ENCODE results near the gene OR1N1.

DNA sequence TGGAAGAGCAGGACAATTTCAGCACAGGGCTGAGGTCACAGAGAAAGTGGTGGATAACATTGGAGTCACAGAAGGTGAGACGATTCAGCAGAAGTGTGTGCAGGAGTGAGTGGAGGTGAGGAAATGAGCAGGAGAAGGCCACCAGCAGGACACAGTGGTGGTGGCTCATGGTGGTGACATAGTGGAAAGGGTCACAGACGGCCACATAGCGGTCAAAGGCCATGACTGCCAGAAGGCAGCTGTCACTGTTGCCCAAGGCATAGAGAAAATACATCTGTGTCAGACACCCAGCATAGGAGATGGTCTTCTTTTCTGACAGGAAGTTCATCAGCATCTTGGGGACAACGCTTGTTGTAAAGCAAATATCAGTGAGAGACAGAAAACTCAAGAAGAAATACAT lies 40.8 kb upstream of the OR1N1 start:
- TF ChIP-seq CTBP1 (IDR thresholded peaks at IDR 0.05; ENCODE audit: borderline replicate concordance) (no peak), ARNT (IDR thresholded peaks at IDR 0.05) (no peak)

All from HEK293T (cell line).